Astrocyte (in vitro differentiated cells and primary cell): ENCODE measurements around the gene TXLNB. TPM values are rescaled to one million over a fixed set of nuclear protein-coding genes. Genes with fewer than 3 reads are reported as not detected.

Source experiments
- DNase-seq: peaks from one replicate; pipeline ENCODE4 v3.0.0-alpha.2; 2010; ENCODE audit warnings: low read depth
- FAIRE-seq: peaks from 2 replicates; lab custom pipeline; 2011; peaks lifted over from hg19 to GRCh38; lab: Jason Lieb, UNC
- H2AFZ ChIP-seq: 2 replicates; pipeline ENCODE4 v1.6.0; 2012; ENCODE audit warnings: low read depth, low read length, inconsistent platforms
- H3K27ac ChIP-seq: 2 replicates; pipeline ENCODE4 v1.5.1; 2011; ENCODE audit warnings: low read depth, low read length, inconsistent platforms
- H3K27me3 ChIP-seq: 2 replicates; pipeline ENCODE4 v1.6.0; 2011; ENCODE audit warnings: low read length, inconsistent platforms; ENCODE audit not compliant: insufficient read depth
- H3K36me3 ChIP-seq: 2 replicates; pipeline ENCODE4 v1.5.1; 2011; ENCODE audit warnings: low read length, inconsistent platforms; ENCODE audit not compliant: insufficient read depth
- H3K4me1 ChIP-seq: 2 replicates; pipeline ENCODE4 v1.5.1; 2011; ENCODE audit warnings: low read length, inconsistent platforms; ENCODE audit not compliant: insufficient read depth
- H3K4me2 ChIP-seq: 2 replicates; pipeline ENCODE4 v1.6.0; 2012; ENCODE audit warnings: low read length, inconsistent platforms
- H3K4me3 ChIP-seq: 2 replicates; pipeline ENCODE4 v1.5.1; 2011; ENCODE audit warnings: low read depth, mild to moderate bottlenecking, low read length, inconsistent platforms; ENCODE audit not compliant: insufficient read depth
- H3K79me2 ChIP-seq: 2 replicates; pipeline ENCODE4 v1.6.0; 2012; ENCODE audit warnings: mild to moderate bottlenecking, low read length, inconsistent platforms; ENCODE audit not compliant: insufficient read depth
- H3K9ac ChIP-seq: 2 replicates; pipeline ENCODE4 v1.6.0; 2012; ENCODE audit warnings: mild to moderate bottlenecking, low read length, inconsistent platforms
- H3K9me3 ChIP-seq: 2 replicates; pipeline ENCODE4 v1.5.1; 2012; ENCODE audit warnings: low read depth, mild to moderate bottlenecking, low read length, inconsistent platforms; ENCODE audit not compliant: insufficient read depth
- H4K20me1 ChIP-seq: 2 replicates; pipeline ENCODE4 v1.6.0; 2012; ENCODE audit warnings: low read length, inconsistent platforms; ENCODE audit not compliant: insufficient read depth
- H3K27ac Mint-ChIP-seq: one replicate; pipeline ENCODE4 v1.8.0; 2021; ENCODE audit warnings: mild to moderate bottlenecking, mixed read lengths; ENCODE audit not compliant: unreplicated experiment
- H3K27me3 Mint-ChIP-seq: one replicate; pipeline ENCODE4 v1.8.0; 2021; ENCODE audit warnings: low read depth, mixed read lengths; ENCODE audit not compliant: unreplicated experiment
- H3K36me3 Mint-ChIP-seq: one replicate; pipeline ENCODE4 v1.8.0; 2021; ENCODE audit warnings: low read depth, mixed read lengths; ENCODE audit not compliant: unreplicated experiment
- H3K4me1 Mint-ChIP-seq: one replicate; pipeline ENCODE4 v1.8.0; 2021; ENCODE audit warnings: low read depth, mixed read lengths; ENCODE audit not compliant: unreplicated experiment
- H3K4me3 Mint-ChIP-seq: one replicate; pipeline ENCODE4 v1.8.0; 2021; ENCODE audit warnings: mild to moderate bottlenecking, moderate library complexity, mixed read lengths; ENCODE audit not compliant: unreplicated experiment
- H3K9me3 Mint-ChIP-seq: one replicate; pipeline ENCODE4 v1.8.0; 2021; ENCODE audit warnings: mild to moderate bottlenecking, mixed read lengths; ENCODE audit not compliant: unreplicated experiment
- CTCF ChIP-seq: IDR thresholded peaks from 2 replicates; pipeline ENCODE4 v1.5.1; 2011; ENCODE audit warnings: low read depth, mild to moderate bottlenecking, inconsistent platforms, low read length, moderate library complexity; ENCODE audit not compliant: insufficient read depth
- EZH2 ChIP-seq: IDR thresholded peaks from 2 replicates; pipeline ENCODE4 v1.6.1; 2012; ENCODE audit warnings: mild to moderate bottlenecking, low read length, inconsistent platforms; ENCODE audit not compliant: insufficient read depth
- total RNA-seq: library from RNA; stranded (reverse); gene quantifications from 2 replicates; pipeline ENCODE4 v1.2.1, GENCODE V29; 2021

Gene TXLNB
- total RNA-seq, 1 donor from 2014 or later, result 0.57 TPM

- Mint-ChIP-seq H3K4me3 (no peak overlapping the region), H3K27me3 (no peaks in the 10 kb centered on the region), H3K27ac (no peak overlapping the region), H3K36me3 (no peaks in the 10 kb centered on the region), H3K9me3 (peaks cover 1% of the 10 kb centered on the region), H3K4me1 (peaks cover 10% of the 10 kb centered on the region)
- Histone ChIP-seq H2AFZ (no peak overlapping the region), H3K79me2 (no peaks in the 10 kb centered on the region), H3K4me3 (no peak overlapping the region), H3K27ac (no peak overlapping the region), H4K20me1 (no peaks in the 10 kb centered on the region), H3K9me3 (no peaks in the 10 kb centered on the region), H3K27me3 (no peaks in the 10 kb centered on the region), H3K4me1 (no peaks in the 10 kb centered on the region), H3K4me2 (no peak overlapping the region), H3K9ac (no peak overlapping the region), H3K36me3 (no peaks in the 10 kb centered on the region)
- DNase-seq (peak; percentile 65), FAIRE-seq (no peak)
- no peak for TF ChIP-seq CTCF
- no peak for TF ChIP-seq EZH2
Measured at GRCh38 chr6:139278190-139278589, 13.6 kb downstream of the TXLNB start.

GRCh38 chr6:139277587-139277986 is 14.2 kb downstream of the TXLNB start:
- Mint-ChIP-seq H3K4me1 (peaks cover 10% of the 10 kb centered on the region), H3K9me3 (peaks cover 1% of the 10 kb centered on the region), H3K27me3 (no peaks in the 10 kb centered on the region), H3K4me3 (no peak overlapping the region), H3K36me3 (no peaks in the 10 kb centered on the region), H3K27ac (peak overlapping the region; percentile 72)
- no peak for FAIRE-seq
- Histone ChIP-seq H3K27ac (no peak overlapping the region), H3K9ac (no peak overlapping the region), H3K4me3 (no peak overlapping the region), H3K4me1 (no peaks in the 10 kb centered on the region), H2AFZ (no peak overlapping the region), H3K36me3 (no peaks in the 10 kb centered on the region), H3K27me3 (no peaks in the 10 kb centered on the region), H3K4me2 (no peak overlapping the region), H3K9me3 (no peaks in the 10 kb centered on the region), H4K20me1 (no peaks in the 10 kb centered on the region), H3K79me2 (no peaks in the 10 kb centered on the region)
- no peak for DNase-seq
- no peak for TF ChIP-seq CTCF
- TF ChIP-seq EZH2, result no peak

- TF ChIP-seq EZH2 (no peak), CTCF (no peak)
- no peak overlapping the region for H3K4me2 ChIP-seq
- no peak overlapping the region for H3K4me3 ChIP-seq
- H3K4me3 Mint-ChIP-seq, result no peak overlapping the region
- DNase-seq (no peak), FAIRE-seq (no peak)
- no peaks in the 10 kb centered on the region for H3K4me1 ChIP-seq
- no peaks in the 10 kb centered on the region for H3K9me3 ChIP-seq
- H3K4me1 Mint-ChIP-seq, result peaks cover 10% of the 10 kb centered on the region
- no peaks in the 10 kb centered on the region for H3K27me3 ChIP-seq
- no peaks in the 10 kb centered on the region for H3K36me3 ChIP-seq
- H2AFZ ChIP-seq, result no peak overlapping the region
- no peak overlapping the region for H3K27ac ChIP-seq
- H3K27me3 Mint-ChIP-seq, result no peaks in the 10 kb centered on the region
- peaks cover 1% of the 10 kb centered on the region for H3K9me3 Mint-ChIP-seq
- no peaks in the 10 kb centered on the region for H3K79me2 ChIP-seq
- H3K9ac ChIP-seq, result no peak overlapping the region
- no peak overlapping the region for H3K27ac Mint-ChIP-seq
- H3K36me3 Mint-ChIP-seq, result no peaks in the 10 kb centered on the region
- no peaks in the 10 kb centered on the region for H4K20me1 ChIP-seq
Measured at GRCh38 chr6:139277161-139277560, 14.6 kb downstream of the TXLNB start.
